Adrenal gland (tissue), 12 donors: Measurements from ENCODE around the gene SNTB2. TPM values are rescaled to one million over a fixed set of nuclear protein-coding genes. Genes with fewer than 3 reads are reported as not detected.

Source experiments
- DNase-seq, 7 donors: peaks; one replicate each; pipeline ENCODE4 v3.0.0-alpha.2; 2019 to 2020
- H3K27ac ChIP-seq, 5 donors: fragments of 200-600 bp; sonication (generic) in 4 of 5; 1 replicate in 3 of 5; 2 replicates in 2 of 5; pipeline versions ENCODE4 v1.5.1 to v1.8.0; 2016 to 2020; ENCODE audit warnings: mild to moderate bottlenecking in 1 of 5
- H3K27me3 ChIP-seq: fragments of 200-600 bp; 2 replicates; pipeline ENCODE4 v1.8.0; 2021
- H3K36me3 ChIP-seq, 2 donors: fragments of 200-600 bp; replicated peaks in 1 of 2; 1 replicate in 1 of 2; 2 replicates in 1 of 2; pipeline versions ENCODE4 v1.5.1 to v1.8.0; 2018 to 2022
- H3K4me1 ChIP-seq, 2 donors: fragments of 200-600 bp; replicated peaks in 1 of 2; 1 replicate in 1 of 2; 2 replicates in 1 of 2; pipeline versions ENCODE4 v1.5.1 to v1.8.0; 2018 to 2021
- H3K4me3 ChIP-seq, 4 donors: fragments of 200-600 bp; sonication (generic) in 3 of 4; one replicate each; pipeline ENCODE4 v1.5.1; 2016 to 2018
- H3K9me3 ChIP-seq, 3 donors: fragments of 200-600 bp; sonication (generic) in 1 of 3; replicated peaks in 1 of 3; 1 replicate in 2 of 3; 2 replicates in 1 of 3; pipeline versions ENCODE4 v1.5.1 to v1.8.0; 2016 to 2021
- POLR2A ChIP-seq, 2 donors: fragments of 450-650 bp; IDR thresholded peaks; one replicate each; pipeline ENCODE4 v1.6.1; 2017; ENCODE audit warnings: antibody characterized with exemption in 2 of 2, mild to moderate bottlenecking in 2 of 2, moderate library complexity in 1 of 2
- WGBS, 4 donors: extraction: QIAGEN DNeasy Blood & Tissue Kit in 2 of 4; methylation state at CpG; one replicate each; pipeline versions ENCODE4 v1.1.5 to v1.1.7; 2013 to 2017; 5-methylcytosine and 5-hydroxymethylcytosine counted together
- intact Hi-C, 2 donors: fragments of 100-400 bp; cut with DNase I; formaldehyde crosslinking; loops; one replicate each; pipeline versions ENCODE4 v1.14.1 to v1.15.0; 2022 to 2023
- polyA plus RNA-seq, 3 donors: library from polyadenylated mRNA; stranded (reverse); fragments of 200-250 nt in 2 of 3; fragments of 350-450 nt in 1 of 3; fragmentation: Illumina TruSeq in 1 of 3; extraction: RNeasy Lipid Tissue Mini Kit (QIAGEN cat#74804) in 1 of 3; gene quantifications; one replicate each; pipeline ENCODE4 v1.2.3, GENCODE V29; 2013 to 2014
- total RNA-seq, 9 donors: library from RNA; depleted of rRNA in 4 of 9; stranded (reverse); fragments of >200 nt in 4 of 9; fragments of 120-200 nt in 1 of 9; fragmentation: NEBNext Ultra II Directional in 1 of 9; extraction: Animal tissue kit (Norgen Biotek cat#: 25700) in 1 of 9; gene quantifications; one replicate each; pipeline versions ENCODE4 v1.1.0 to v1.2.4, GENCODE V29; 2013 to 2023
- TF ChIP-seq, protein P1 (sequence below), 6 experiments: fragments of 450-650 bp in 4 of 6; fragments of 200-600 bp in 2 of 6; sonication (generic) in 1 of 6; IDR thresholded peaks; 1 replicate in 5 of 6; 2 replicates in 1 of 6; pipeline versions ENCODE4 v1.5.1 to v1.8.0; 2016 to 2021; ENCODE audit warnings: antibody characterized with exemption in 6 of 6, mild to moderate bottlenecking in 2 of 6, moderate library complexity in 1 of 6
- donor health status: healthy with polysubstance abuse.
- donor health status: Bipolar disorder and iron deficiency.
- donor health status: DM: yes; HTN: yes; CAD: no.
- donor health status: DM: no; HTN: no; CAD: no.
- donor health status: DM: no; HTN: no; CAD: no.
- donor health status: DM: yes; HTN: yes; CAD: no.

Gene SNTB2
- total and polyA plus RNA-seq, 12 donors = 3.6 to 52.7 (median 32.9) TPM

DNA sequence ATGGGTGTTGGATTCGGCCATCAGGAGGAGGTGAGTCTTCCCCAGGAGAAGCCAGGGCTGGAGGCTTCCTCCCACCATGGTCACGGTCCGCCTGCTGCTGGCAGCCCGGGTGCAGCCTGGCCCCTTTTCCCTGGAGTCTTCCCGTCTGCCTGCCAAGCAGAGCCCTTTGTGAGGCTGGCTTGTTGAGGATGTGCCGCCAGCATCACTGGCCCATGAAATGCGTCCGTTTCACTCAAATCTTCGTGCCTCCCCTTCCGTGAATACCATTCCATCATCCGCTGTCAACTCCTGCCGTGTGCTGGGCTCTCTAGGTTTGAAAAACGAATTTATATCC, 133.7 kb downstream of the SNTB2 start:
- Histone ChIP-seq H3K36me3 (peaks cover 0 to 98% of the 10 kb centered on the region in 2 donors), H3K9me3 (no peaks in the 10 kb centered on the region), H3K27me3 (no peaks in the 10 kb centered on the region), H3K4me3 (no peak overlapping the region), H3K27ac (no peak overlapping the region), H3K4me1 (peaks cover under 1 to 16% of the 10 kb centered on the region in 2 donors)
- TF ChIP-seq POLR2A (IDR thresholded peaks at IDR 0.05) = no peak
- TF ChIP-seq, protein P1, sequence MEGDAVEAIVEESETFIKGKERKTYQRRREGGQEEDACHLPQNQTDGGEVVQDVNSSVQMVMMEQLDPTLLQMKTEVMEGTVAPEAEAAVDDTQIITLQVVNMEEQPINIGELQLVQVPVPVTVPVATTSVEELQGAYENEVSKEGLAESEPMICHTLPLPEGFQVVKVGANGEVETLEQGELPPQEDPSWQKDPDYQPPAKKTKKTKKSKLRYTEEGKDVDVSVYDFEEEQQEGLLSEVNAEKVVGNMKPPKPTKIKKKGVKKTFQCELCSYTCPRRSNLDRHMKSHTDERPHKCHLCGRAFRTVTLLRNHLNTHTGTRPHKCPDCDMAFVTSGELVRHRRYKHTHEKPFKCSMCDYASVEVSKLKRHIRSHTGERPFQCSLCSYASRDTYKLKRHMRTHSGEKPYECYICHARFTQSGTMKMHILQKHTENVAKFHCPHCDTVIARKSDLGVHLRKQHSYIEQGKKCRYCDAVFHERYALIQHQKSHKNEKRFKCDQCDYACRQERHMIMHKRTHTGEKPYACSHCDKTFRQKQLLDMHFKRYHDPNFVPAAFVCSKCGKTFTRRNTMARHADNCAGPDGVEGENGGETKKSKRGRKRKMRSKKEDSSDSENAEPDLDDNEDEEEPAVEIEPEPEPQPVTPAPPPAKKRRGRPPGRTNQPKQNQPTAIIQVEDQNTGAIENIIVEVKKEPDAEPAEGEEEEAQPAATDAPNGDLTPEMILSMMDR (IDR thresholded peaks at IDR 0.05) = no peak
- intact Hi-C loops = no loop called here
- DNase-seq = no peak
- WGBS, 4 donors = 85 to 91% (median 90%) methylated on average over 9 to 13 of the region's 13 CpGs

DNA sequence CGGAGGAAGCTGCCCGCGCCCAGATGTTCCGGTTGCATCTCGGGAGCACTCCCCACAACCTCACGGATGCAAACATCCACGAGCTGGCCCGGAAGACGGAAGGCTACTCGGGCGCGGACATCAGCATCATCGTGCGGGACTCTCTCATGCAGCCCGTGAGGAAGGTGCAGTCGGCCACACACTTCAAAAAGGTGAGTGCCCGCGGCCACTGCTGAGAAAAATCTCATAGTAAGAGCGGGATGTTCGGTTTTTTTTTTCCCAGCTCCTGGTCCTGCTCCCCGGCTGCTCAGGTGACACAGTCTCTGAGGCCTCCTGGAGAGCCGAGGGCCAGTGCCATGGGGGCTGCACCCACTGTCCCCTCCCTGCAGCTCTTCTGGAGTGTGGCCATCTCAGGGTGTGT, 134.1 kb downstream of the SNTB2 start:
- intact Hi-C loops = no loop called here
- Histone ChIP-seq H3K9me3 (no peaks in the 10 kb centered on the region), H3K36me3 (peaks cover 0 to 98% of the 10 kb centered on the region in 2 donors), H3K4me1 (peaks cover 0 to 16% of the 10 kb centered on the region in 2 donors), H3K27me3 (no peaks in the 10 kb centered on the region), H3K27ac (no peak overlapping the region), H3K4me3 (no peak overlapping the region)
- WGBS, 4 donors = 93 to 95% (median 94%) methylated on average over 12 to 22 of the region's 22 CpGs
- no peak for DNase-seq
- TF ChIP-seq, protein P1 (IDR thresholded peaks at IDR 0.05) = no peak

DNA sequence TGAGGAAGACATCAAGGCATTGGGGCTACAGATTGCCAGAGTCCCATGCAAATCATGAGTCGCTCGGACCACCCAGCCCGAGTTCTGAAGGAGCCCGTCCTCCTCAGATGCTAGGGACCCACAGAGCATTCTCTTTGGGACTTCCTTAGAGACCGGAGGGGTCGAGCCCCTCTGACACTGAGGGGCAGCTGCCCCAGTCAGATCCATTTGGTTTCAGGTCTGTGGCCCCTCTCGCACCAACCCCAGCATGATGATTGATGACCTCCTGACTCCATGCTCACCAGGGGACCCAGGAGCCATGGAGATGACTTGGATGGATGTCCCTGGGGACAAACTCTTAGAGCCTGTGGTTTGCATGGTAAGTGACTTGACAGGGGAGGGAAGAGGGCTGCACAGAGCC, 135.4 kb downstream of the SNTB2 start:
- Histone ChIP-seq H3K4me1 (peaks cover 0 to 25% of the 10 kb centered on the region in 2 donors), H3K27ac (no peak overlapping the region), H3K36me3 (peaks cover 0 to 94% of the 10 kb centered on the region in 2 donors), H3K9me3 (no peaks in the 10 kb centered on the region), H3K4me3 (no peak overlapping the region), H3K27me3 (no peaks in the 10 kb centered on the region)
- no peak for DNase-seq
- intact Hi-C loops = no loop called here
- 84 to 96% (median 86%) methylated on average over 6 to 7 of the region's 7 CpGs for WGBS, 4 donors
- no peak for TF ChIP-seq POLR2A (IDR thresholded peaks at IDR 0.05)
- TF ChIP-seq, protein P1 (IDR thresholded peaks at IDR 0.05) = no peak

DNA sequence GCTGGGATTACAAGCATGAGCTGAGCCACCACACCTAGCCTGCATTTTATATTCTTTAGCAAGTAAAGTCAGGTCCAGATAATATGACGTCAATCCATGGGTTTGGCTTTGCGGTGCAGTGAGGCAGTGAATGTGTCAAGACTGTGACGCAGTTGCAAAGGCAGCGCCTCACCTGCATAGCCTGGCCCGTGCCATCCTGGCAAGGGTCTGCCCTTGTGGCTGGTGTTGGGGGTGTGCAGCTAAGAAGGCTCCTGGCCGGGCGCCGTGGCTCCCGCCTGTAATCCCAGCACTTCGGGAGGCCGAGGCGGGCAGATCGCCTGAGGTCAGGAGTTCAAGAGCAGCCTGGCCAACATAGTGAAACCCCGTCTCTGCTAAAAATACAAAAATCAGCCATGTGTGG, 136.5 kb downstream of the SNTB2 start:
- 88 to 100% (median 90%) methylated on average over 1 to 14 of the region's 14 CpGs for WGBS, 4 donors
- DNase-seq = peak in 1 of 7 donors; percentile 52

More for the DNA sequence above, 136.5 kb downstream of the SNTB2 start:
- no peaks in the 10 kb centered on the region for H3K9me3 ChIP-seq
- peaks cover 0 to 91% of the 10 kb centered on the region in 2 donors for H3K36me3 ChIP-seq
- H3K27me3 ChIP-seq = no peaks in the 10 kb centered on the region
- TF ChIP-seq POLR2A (IDR thresholded peaks at IDR 0.05) = no peak
- TF ChIP-seq, protein P1 (IDR thresholded peaks at IDR 0.05) = no peak
- H3K4me1 ChIP-seq = peaks cover 4 to 36% of the 10 kb centered on the region in 2 donors
- no peak overlapping the region for H3K27ac ChIP-seq
- intact Hi-C loops = no loop called here
- H3K4me3 ChIP-seq = no peak overlapping the region
